CD4-positive, alpha-beta T cell treated with Interleukin-10 for 1 hour (primary cell): ENCODE results near the gene CCL11.
"Not testable (repeated sequence)": the region's sequence is repeated elsewhere in the genome, so short reads cannot be mapped to it uniquely, and the experiment has no call there.

ENCODE experiments used
- DNase-seq: peaks from one replicate; pipeline ENCODE4 v3.0.0-alpha.2; 2020

Gene CCL11

DNA sequence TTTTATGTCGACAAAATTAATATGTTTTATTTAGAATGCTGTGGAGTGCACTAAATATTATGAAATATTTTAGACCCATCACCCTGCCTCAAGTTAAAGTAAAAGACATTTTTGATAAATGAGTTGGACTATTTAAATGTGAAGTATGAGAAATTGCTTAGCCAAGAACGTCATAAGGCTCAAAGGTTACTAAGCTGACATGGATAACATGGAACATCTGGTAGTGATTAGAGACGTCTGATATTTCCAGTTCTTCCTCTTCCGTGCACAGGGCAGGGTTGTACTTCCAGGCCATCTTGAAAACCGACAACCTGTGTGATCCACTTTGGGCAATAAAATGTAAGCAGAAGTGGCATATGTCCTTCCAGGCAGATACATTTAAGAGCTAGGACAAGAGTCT lies 26.5 kb downstream of the CCL11 start:
- DNase-seq: no peak

- no peak for DNase-seq
Observed at GRCh38 chr17:34313164-34313563, 27.6 kb downstream of the CCL11 start.

GRCh38 chr17:34314279-34314678 lies 28.7 kb downstream of the CCL11 start:
- DNase-seq: no peak

DNA sequence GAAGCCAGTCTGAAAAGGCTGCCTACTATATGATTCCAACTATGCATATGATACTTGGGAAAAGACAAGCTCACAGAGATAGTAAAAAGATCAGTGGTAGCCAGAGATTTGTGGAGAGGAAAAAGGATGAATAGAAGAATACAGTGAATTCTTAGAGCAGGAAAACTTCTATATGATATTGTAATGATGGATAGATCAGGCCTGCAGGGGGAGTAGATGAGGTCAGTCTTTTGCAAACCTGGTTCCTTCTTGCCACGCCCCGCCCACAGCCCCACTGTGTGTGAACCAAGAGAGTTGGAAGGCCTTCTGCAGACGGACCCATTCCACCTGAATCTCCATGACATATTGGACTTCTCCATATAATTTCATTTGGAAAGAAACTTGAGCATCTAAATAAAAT lies 32.9 kb downstream of the CCL11 start:
- no peak for DNase-seq

DNA sequence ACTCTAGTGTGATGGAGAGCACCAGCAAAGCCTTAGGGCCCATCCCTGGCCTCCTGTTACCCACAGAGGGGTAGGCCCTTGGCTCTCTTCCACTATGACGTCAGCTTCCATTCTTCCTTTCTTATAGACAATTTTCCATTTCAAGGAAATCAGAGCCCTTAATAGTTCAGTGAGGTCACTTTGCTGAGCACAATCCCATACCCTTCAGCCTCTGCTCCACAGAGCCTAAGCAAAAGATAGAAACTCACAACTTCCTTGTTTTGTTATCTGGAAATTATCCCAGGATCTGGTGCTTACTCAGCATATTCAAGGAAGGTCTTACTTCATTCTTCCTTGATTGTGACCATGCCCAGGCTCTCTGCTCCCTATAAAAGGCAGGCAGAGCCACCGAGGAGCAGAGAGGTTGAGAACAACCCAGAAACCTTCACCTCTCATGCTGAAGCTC lies 33.5 kb downstream of the CCL11 start, which contains the start of gene CCL8:
CCL8 (plus strand) TSS at position 397 of the 445 bp plus-strand sequence. CDS start 67 bp downstream, outside the sequence.
- DNase-seq: no peak

DNA sequence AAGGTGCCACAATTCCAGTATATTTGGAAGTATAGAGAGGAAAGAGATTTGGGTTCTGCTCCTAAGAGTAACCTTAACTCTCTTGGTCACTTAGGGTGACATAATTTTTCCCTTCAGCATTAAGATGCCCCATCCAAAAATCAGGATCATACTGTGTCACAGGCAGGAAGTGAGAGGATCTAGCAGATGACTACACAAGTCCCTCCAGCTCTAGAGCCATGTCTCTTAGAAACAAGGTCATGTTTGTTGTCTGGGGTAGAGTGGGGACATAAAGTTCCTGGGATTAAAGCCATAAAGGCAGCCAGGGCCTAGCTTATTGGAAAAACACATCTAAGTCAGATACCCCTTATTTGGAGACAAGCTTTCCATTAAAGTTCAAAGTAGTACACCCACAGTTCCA lies 36.4 kb downstream of the CCL11 start:
- DNase-seq: no peak

- not testable (repeated sequence) for DNase-seq
Observed at GRCh38 chr17:34327580-34327979, 42.0 kb downstream of the CCL11 start.

DNA sequence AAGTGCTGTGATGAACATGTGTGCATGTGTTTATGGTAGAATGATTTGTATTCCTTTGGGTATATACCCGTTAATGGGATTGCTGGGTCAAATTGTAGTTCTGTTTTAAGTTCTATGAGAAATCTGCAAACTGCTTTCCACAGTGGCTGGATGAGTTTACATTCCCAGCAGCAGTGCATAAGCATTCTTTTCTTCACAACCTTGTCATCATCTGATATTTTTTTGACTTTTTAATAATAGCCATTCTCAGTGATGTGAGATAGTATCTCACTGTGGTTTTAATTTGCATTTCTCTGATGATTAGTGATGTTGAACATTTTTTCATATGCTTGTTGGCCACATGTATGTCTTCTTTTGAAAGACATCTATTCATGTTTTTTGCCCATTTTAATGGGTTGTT lies 52.2 kb downstream of the CCL11 start:
- no peak for DNase-seq
